Nephron (organoid): Measurements from ENCODE around the gene BTN2A1.

Source experiments
- H3K27ac Mint-ChIP-seq, 3 experiments: 2 replicates each; pipeline ENCODE4 v1.8.0; 2020; ENCODE audit warnings: mixed read lengths in 3 of 3, mild to moderate bottlenecking in 2 of 3, moderate library complexity in 1 of 3
- H3K27me3 Mint-ChIP-seq: 2 replicates; pipeline ENCODE4 v1.8.0; 2021; ENCODE audit warnings: low read depth, mild to moderate bottlenecking, moderate library complexity, mixed read lengths
- H3K36me3 Mint-ChIP-seq: 2 replicates; pipeline ENCODE4 v1.8.0; 2020; ENCODE audit warnings: low read depth, mixed read lengths
- H3K4me1 Mint-ChIP-seq: 2 replicates; pipeline ENCODE4 v1.8.0; 2020; ENCODE audit warnings: mixed read lengths
- H3K4me3 Mint-ChIP-seq, 3 experiments: 2 replicates each; pipeline ENCODE4 v1.8.0; 2020; ENCODE audit warnings: mild to moderate bottlenecking in 3 of 3, mixed read lengths in 3 of 3, moderate library complexity in 2 of 3
- H3K9me3 Mint-ChIP-seq: 2 replicates; pipeline ENCODE4 v1.8.0; 2020; ENCODE audit warnings: mixed read lengths
- TF ChIP-seq, protein P1 (sequence below), 3 experiments: fragments of 200-600 bp; sonication (generic); IDR thresholded peaks; one replicate each; pipeline ENCODE4 v1.5.0; 2021; ENCODE audit warnings: antibody characterized with exemption in 3 of 3; ENCODE audit not compliant: unreplicated experiment in 3 of 3

BTN2A1 gene

DNA sequence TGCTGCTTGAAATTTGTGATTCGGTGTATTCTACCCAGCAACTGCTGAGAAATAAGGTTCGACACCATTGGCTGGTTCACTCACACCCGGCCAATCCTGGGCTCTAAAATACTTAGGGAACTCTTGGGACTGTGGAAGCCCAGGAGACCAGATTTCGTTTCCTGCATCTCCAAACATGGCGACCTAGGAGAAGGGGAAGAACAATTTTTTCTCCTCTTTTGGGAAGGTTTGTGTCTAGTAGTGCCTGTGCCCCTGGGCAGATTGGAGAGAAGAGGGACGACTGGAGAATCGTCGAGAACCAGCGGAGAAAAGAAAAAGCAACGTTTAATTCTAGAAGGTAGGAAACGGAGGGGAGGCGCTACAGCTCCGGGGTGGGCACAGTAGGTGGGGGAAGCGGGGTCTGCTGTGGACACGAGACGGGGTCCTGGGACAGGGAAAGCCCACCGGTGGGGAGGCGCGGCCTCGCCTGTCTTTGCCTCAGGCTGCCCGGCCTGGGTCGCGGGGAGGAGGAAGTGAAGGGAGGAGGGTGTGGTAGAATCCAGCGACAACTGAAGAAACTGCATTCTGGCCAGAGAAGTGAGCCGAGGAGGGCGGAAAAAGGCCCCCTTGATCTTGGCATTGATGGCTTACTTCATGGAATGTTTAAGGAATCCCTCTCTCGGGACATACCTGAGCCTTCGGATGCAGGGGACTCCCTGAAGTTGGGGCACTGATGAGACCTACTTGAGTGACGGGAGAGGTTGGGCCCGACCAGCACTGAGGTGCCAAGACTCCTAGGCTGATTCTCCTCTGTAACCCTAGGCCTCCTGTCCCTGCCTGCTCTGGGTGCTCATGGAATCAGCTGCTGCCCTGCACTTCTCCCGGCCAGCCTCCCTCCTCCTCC lies at the start of gene BTN2A1:
Gene BTN2A1, plus strand, starts transcription at position 150 of the 883 bp plus-strand sequence. Its CDS starts 682 bp downstream, at position 832.
- Mint-ChIP-seq H3K36me3 (peaks cover 37% of the 10 kb centered on the region), H3K9me3 (no peaks in the 10 kb centered on the region), H3K4me1 (peaks cover 37% of the 10 kb centered on the region), H3K27ac (peak within 1 kb of the TSS; percentile 98 to 99 (median 98)), H3K27me3 (no peaks in the 10 kb centered on the region), H3K4me3 (peak within 1 kb of the TSS; percentile 98)
- TF ChIP-seq, protein P1, sequence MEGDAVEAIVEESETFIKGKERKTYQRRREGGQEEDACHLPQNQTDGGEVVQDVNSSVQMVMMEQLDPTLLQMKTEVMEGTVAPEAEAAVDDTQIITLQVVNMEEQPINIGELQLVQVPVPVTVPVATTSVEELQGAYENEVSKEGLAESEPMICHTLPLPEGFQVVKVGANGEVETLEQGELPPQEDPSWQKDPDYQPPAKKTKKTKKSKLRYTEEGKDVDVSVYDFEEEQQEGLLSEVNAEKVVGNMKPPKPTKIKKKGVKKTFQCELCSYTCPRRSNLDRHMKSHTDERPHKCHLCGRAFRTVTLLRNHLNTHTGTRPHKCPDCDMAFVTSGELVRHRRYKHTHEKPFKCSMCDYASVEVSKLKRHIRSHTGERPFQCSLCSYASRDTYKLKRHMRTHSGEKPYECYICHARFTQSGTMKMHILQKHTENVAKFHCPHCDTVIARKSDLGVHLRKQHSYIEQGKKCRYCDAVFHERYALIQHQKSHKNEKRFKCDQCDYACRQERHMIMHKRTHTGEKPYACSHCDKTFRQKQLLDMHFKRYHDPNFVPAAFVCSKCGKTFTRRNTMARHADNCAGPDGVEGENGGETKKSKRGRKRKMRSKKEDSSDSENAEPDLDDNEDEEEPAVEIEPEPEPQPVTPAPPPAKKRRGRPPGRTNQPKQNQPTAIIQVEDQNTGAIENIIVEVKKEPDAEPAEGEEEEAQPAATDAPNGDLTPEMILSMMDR (IDR thresholded peaks at IDR 0.05; ENCODE audit: unreplicated experiment in 3 of 3) = no peak

DNA sequence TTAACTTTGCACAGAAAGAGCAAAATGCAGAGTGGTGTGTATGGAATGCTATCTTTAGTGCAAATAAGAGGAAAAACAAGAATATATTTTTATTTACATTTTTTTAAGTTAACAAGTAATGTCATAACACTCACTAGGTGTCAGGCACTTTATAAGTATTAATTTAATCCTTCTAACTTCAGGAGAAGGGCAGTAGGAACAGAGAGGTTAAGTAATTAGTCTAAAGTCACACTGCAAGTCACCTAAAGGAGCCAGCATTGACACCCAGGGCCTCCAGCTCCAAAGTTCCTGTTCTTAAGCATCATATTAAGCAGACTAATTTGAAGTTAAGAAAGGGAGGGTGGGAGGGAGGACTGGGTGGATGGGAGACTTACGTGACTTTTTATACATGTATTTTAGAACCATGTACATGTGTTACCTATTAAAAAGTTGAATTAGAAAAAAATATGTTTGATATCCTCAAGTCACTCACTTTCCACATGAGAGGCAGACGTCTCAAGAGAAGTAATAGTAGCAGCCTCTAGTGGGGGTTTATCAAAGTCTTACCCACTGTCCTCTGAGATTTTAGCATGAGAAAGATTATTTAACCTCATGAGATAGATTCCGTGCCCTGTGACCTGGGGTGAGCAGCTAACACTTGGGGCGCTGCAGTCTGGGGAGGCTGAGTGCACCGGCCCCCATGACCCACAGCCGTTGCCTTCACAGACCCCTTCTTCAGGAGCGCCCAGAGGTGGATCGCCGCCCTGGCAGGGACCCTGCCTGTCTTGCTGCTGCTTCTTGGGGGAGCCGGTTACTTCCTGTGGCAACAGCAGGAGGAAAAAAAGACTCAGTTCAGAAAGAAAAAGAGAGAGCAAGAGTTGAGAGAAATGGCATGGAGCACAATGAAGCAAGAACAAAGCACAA lies 48.7 kb upstream of the BTN2A1 start:
- H3K4me1 Mint-ChIP-seq = no peaks in the 10 kb centered on the region
- H3K27ac Mint-ChIP-seq = no peak overlapping the region
- H3K4me3 Mint-ChIP-seq = no peak overlapping the region
- peaks cover 3% of the 10 kb centered on the region for H3K27me3 Mint-ChIP-seq
- no peaks in the 10 kb centered on the region for H3K9me3 Mint-ChIP-seq
- H3K36me3 Mint-ChIP-seq = peaks cover 50% of the 10 kb centered on the region
- TF ChIP-seq, protein P1 (IDR thresholded peaks at IDR 0.05; ENCODE audit: unreplicated experiment in 3 of 3) = no peak

DNA sequence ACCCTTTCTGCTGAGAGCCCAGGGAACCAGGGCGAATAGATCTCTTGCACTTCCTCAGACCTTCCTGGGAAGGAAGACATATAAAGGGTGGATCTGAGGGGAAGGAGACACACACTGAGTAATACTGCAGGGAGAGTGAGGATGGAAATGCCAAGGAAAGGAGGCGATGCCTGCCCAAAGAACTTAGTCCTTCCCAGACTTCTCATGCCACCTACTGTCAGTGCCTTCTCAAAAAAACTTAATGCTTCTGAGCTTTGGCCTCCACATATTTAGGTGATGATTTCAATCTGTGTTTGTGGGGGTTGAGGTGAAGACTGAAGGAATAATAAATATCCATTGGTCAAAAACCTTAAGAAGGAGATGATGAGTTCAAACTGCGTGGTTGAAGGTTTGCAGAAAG lies 46.0 kb upstream of the BTN2A1 start:
- H3K4me3 Mint-ChIP-seq = no peak overlapping the region
- H3K9me3 Mint-ChIP-seq = peaks cover 2% of the 10 kb centered on the region
- H3K36me3 Mint-ChIP-seq = peaks cover 44% of the 10 kb centered on the region
- H3K4me1 Mint-ChIP-seq = no peaks in the 10 kb centered on the region
- H3K27ac Mint-ChIP-seq = peak overlapping the region in 1 of 3 experiments; percentile 5
- peaks cover 3% of the 10 kb centered on the region for H3K27me3 Mint-ChIP-seq
- TF ChIP-seq, protein P1 (IDR thresholded peaks at IDR 0.05; ENCODE audit: unreplicated experiment in 3 of 3) = no peak

DNA sequence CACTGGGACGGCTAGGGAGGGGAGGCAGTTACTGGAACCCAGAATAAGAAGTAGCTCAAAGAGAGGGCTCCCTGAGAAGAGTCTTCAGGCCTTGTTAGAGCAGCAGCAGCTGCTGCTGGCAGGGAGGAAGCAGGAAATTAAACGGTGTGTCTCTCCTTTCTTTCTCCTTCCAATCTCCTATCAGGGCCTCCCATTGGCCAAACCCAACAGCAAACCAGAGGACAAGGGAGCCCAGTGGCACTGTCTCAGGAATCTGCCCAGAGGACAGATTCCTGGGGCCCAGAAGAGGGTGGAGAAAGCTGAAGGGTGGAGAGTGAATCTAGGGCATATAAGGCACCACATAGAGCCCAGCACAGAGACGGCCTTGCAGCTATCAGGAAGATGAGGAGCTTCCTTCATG lies 45.5 kb upstream of the BTN2A1 start:
- Mint-ChIP-seq H3K36me3 (peaks cover 43% of the 10 kb centered on the region), H3K4me3 (no peak overlapping the region), H3K27me3 (peaks cover 3% of the 10 kb centered on the region), H3K4me1 (no peaks in the 10 kb centered on the region), H3K27ac (peak overlapping the region in 1 of 3 experiments; percentile 5), H3K9me3 (peaks cover 6% of the 10 kb centered on the region)
- TF ChIP-seq, protein P1 (IDR thresholded peaks at IDR 0.05; ENCODE audit: unreplicated experiment in 3 of 3) = no peak

DNA sequence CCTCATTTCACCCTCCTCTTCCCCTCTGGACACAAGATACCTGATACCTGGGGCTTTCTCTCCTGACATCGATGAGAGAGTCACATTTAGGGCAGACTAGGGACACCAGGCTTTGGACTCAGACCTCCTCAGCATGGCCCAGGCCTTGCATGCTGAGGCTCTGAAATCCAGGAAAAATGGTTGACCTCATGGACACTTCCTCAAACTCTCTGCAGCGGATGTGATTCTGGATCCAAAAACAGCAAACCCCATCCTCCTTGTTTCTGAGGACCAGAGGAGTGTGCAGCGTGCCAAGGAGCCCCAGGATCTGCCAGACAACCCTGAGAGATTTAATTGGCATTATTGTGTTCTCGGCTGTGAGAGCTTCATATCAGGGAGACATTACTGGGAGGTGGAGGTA lies 44.8 kb upstream of the BTN2A1 start:
- TF ChIP-seq, protein P1 (IDR thresholded peaks at IDR 0.05; ENCODE audit: unreplicated experiment in 3 of 3) = no peak
- Mint-ChIP-seq H3K4me3 (no peak overlapping the region), H3K27me3 (peaks cover 3% of the 10 kb centered on the region), H3K36me3 (peaks cover 44% of the 10 kb centered on the region), H3K9me3 (peaks cover 10% of the 10 kb centered on the region), H3K4me1 (no peaks in the 10 kb centered on the region), H3K27ac (no peak overlapping the region)
